Measurements from ENCODE around the gene SLC25A3.

- TF ChIP-seq POLR2A (IDR thresholded peaks at IDR 0.05): no peak
- TF ChIP-seq, protein P1, sequence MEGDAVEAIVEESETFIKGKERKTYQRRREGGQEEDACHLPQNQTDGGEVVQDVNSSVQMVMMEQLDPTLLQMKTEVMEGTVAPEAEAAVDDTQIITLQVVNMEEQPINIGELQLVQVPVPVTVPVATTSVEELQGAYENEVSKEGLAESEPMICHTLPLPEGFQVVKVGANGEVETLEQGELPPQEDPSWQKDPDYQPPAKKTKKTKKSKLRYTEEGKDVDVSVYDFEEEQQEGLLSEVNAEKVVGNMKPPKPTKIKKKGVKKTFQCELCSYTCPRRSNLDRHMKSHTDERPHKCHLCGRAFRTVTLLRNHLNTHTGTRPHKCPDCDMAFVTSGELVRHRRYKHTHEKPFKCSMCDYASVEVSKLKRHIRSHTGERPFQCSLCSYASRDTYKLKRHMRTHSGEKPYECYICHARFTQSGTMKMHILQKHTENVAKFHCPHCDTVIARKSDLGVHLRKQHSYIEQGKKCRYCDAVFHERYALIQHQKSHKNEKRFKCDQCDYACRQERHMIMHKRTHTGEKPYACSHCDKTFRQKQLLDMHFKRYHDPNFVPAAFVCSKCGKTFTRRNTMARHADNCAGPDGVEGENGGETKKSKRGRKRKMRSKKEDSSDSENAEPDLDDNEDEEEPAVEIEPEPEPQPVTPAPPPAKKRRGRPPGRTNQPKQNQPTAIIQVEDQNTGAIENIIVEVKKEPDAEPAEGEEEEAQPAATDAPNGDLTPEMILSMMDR (IDR thresholded peaks at IDR 0.05): no peak
Observed at GRCh38 chr12:98638009-98638408, 44.5 kb downstream of the SLC25A3 start.

Measured in adrenal gland (tissue), 5 donors.